Fibroblast of the conjunctiva (primary cell): ENCODE results near the gene INCENP.

Experiments used
- DNase-seq: peaks from one replicate; pipeline ENCODE4 v3.0.0-alpha.2; 2010; ENCODE audit warnings: low read depth

The INCENP gene

DNA sequence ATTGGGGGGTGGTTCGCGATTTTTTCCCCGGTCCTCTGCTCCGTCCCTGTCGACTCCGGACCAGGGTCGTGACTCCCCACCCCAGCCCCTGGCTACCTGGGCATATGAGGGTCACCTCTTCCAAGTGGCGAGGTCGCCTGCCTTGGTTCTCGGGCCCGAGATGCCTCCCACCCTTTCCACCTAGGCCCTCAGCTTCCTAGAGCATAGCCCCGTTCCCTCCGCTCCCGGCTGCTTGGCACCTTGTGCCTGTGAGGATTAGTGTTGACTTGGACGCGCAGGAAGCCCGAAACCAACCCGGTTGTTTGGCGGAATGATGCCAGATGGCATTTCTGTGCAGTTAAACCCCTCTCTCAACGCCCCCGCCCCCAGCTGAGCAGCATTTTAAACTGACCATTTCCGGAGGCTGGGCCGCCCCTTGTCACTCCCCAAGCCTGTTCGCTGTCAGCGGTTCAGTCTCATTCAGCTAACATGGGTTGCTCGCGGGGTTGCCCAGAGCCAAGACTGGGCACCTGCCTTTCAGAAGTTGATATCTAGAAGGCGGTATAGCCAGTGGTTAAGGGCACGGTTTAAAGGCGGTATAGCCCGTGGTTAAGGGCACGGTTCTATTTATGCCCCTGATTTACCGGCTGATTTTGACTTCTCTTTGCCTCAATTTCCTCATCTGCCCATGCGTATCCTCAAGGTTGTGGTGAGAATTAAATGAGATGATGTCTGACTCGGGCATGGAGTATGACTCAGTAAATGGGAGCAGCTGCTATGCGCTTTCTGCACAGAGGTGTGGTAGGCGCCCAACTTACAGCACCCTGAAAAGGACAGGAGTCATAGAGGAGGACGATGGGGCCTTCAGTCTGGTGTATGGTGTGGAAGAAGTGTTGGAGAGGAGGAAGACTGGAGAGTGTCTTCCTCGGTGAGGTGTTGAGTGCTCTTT, 639 bp downstream of the INCENP start:
- DNase-seq, result peak; percentile 20

DNA sequence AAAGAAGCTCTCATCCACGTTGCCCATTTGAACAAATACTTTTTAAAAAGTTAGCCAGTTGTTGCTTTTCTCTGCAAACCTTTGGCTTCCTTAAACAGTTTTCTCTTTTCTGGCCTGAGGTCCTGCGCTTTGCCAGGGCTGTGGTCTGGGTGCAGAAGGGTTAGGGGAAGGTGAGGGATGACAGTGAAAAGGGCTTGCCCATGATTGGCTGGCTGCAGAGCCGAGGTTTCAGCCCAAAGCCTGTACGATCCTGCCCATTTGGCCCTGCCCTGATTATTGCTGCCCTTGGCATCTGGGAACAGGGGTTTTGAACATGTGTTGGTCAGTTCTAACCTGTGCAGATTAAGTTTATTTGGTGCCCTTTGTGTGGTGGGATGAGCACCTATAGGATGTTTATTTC, 1.5 kb downstream of the INCENP start:
- no peak for DNase-seq

DNA sequence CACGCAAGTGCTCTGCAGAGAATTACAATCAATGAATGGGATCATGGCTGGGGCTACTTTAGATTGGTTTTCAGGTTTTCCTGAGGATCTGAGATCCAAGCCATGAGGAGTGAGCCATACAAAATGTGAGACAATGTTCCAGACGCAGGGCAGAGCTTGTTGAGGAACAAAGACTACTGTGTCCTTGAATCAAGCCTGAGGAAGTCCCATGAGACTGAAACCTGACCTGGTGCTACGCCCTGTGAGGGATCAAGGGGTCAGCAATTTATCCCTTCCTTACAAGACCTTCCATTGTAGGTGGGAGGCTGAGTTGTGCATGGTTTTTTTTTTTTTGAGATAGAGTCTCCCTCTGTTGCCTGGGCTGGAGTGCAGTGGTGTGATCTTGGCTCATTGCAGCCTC, 2.1 kb downstream of the INCENP start:
- DNase-seq, result no peak

DNA sequence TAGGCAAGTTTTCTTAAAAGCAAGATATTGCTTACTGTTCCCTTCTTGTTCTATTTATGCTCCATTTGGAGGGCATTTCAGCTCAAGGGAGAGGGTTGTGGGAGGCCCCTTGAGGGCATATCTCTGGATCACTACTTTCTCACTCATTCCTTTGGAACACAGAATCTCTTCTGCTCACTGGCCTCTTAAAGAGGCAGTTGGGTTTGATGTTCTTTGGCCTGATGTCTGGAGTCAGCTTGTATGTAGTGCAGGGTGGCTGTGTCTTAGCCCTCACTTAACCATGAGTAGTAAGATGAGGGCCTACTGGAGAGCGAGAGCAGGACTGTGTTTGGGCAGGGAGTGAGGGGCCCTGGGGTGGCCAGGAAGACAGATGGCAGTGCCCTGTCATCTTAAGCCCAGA, 3.6 kb downstream of the INCENP start:
- DNase-seq, result no peak

DNA sequence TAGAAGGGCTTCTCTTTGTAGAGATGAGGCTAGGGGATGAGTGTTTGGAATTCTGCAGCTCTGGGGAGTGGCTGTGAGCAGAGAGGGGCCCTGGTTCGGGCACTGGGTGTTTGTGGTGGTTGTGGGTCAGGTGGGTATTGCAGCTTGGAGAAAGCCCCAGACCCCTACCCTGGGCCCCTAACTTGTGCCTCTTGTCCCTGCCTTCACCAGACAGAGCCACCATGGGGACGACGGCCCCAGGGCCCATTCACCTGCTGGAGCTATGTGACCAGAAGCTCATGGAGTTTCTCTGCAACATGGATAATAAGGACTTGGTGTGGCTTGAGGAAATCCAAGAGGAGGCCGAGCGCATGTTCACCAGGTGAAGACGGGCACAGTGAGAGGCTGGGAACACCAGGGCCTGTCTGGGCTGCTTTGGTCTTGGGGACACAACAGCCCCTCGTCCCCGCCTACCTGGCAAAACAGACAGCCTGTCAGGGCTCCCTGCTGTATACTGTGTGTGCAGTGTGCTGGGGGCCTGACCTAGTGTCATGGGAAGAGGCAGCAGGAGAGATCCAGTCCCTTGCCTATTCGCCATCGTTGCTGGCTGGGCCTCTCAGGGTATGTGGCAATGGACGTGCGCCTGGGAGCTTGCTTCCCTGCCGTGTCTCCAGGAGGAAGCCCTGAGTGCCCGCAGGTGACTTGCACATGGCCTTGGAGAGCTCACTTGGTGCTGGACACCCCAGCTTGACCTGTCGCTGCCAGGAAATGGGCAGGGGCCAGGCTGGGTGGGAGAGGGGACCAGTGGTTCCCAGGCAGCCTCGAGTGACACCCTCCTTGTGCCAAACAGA, 4.3 kb downstream of the INCENP start:
- DNase-seq, result no peak

DNA sequence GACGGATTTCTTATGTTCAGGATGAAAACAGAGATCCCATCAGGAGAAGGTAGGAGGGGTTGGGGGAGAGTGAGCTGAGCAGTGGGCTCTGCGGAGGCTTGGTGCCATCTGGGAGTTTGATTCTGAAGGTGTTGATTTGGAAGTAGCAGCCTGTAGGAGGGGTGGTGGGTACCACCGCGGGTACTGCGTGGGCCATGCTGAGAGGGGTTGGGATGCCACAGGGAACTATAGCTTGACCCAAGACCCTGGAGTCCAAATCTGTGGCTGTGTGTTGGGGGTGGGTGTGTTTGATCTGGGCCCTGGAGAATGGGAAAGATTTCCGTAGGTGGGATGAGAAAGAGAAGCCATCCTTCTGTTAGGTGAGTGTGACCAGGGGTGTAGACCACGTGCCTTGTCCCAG, 5.0 kb downstream of the INCENP start:
- DNase-seq, result no peak

DNA sequence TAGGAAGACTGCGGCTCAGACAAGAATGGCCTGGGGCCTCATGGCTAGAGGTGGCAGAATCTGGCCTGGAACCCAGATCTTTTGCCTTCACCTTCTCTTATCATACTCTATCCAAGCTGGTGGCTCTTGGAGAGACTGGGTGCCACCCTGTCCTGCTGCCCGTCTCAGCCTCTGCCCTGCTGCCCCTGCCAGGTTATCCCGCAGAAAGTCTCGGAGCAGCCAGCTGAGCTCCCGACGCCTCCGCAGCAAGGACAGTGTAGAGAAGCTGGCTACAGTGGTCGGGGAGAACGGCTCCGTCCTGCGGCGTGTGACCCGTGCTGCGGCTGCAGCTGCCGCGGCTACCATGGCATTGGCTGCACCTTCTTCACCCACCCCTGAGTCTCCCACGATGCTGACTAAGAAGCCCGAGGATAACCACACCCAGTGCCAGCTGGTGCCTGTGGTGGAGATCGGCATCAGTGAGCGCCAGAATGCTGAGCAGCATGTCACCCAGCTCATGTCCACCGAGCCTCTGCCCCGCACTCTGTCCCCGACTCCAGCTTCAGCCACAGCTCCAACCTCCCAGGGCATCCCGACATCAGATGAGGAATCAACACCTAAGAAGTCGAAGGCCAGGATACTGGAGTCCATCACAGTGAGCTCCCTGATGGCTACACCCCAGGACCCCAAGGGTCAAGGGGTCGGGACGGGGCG, 5.9 kb downstream of the INCENP start:
- DNase-seq, result no peak

DNA sequence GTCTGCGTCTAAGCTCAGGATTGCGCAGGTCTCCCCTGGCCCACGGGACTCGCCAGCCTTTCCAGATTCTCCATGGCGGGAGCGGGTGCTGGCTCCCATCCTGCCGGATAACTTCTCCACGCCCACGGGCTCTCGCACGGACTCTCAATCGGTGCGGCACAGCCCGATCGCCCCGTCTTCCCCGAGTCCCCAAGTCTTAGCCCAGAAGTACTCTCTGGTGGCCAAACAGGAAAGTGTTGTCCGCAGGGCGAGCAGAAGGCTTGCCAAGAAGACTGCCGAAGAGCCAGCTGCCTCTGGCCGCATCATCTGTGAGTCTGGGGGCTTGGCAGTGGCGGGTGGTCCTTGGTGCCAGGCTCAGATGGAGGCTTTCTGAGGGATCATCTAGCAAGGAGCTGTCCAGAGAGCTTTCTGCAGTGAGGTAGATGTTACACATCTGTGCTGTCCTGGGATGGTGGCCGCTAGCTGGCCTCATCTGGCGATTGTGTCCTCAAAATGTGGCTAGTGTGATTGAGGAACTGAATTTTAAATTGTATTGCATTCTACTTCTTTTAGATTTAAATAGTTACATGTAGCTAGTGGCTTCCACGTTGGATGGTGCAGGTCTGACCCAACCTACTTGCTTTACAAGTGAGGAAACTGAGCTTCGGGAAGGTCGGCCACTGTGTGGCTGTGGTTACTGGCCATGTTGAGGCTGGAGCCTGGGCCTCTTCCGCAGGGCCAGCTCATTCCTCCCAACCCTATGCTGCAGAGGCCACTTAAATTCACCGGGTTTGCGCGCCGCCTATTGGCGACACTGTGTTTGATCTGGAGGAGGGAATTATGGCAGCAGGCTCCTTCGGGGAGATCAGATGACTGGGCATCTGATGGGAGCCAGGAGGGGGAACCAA, 6.7 kb downstream of the INCENP start:
- DNase-seq, result no peak

DNA sequence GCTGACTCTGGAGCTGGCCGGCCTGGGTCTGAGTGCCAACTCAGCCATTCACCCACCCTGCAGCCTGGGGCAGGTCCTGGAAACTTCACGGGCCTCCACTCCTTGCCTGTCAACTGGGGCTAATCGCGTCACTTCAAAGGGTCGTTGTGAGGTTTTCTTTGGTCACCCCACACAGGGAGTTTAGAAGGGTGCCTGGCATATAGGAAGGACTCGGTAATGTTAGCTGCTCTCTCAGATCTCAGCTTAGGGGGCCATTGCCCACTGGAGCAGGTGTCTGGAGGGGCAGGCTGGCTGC, 7.3 kb downstream of the INCENP start:
- DNase-seq, result no peak

DNA sequence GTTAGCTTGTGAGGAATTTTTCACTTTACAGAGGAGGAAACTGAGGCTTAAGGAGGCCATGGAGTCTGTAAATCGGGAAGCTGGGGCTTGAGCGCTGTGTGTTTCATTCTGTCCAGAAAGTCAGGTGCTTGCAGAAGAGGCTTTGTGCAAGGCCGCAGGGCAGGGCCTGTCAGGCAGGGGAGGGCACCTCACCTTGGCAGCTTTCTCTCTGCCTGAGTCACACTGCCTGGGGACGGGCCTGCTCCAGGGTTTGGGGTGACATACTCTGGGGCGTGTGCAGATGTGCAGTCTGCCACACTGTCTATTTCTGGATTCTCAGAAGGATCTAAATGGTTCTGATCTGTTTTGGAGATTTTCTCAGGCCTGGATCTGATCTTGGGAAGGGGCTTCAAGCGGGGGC, 8.4 kb downstream of the INCENP start:
- DNase-seq, result no peak

DNA sequence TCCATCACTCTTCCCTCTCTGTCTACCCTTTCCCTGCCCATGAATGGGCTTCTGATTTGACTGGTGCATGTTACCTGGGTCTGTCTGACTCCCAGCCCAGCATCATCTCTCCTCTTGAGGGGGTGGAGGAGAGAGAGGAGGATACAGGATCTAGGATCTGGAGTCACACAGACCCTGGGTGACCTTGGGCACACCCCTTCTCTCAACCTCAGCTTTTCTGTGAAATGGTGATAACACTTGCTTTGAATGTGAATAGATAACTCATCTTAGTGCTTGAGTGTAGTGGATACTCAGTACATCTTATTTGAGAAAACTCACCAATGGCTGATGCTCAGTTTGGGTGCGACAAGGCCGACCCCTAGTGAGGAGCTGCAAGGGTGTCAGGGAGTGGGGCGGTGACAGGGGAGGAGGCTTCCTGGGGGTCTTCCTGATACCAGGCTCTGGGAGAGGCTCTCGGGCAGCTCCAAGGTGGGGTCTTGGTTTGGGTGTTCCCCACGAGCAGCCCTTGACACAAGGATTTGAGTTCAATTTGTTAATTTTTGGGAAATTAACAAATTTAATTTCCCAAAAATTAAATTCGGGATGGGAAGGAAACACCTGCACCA, 9.0 kb downstream of the INCENP start:
- DNase-seq, result no peak

DNA sequence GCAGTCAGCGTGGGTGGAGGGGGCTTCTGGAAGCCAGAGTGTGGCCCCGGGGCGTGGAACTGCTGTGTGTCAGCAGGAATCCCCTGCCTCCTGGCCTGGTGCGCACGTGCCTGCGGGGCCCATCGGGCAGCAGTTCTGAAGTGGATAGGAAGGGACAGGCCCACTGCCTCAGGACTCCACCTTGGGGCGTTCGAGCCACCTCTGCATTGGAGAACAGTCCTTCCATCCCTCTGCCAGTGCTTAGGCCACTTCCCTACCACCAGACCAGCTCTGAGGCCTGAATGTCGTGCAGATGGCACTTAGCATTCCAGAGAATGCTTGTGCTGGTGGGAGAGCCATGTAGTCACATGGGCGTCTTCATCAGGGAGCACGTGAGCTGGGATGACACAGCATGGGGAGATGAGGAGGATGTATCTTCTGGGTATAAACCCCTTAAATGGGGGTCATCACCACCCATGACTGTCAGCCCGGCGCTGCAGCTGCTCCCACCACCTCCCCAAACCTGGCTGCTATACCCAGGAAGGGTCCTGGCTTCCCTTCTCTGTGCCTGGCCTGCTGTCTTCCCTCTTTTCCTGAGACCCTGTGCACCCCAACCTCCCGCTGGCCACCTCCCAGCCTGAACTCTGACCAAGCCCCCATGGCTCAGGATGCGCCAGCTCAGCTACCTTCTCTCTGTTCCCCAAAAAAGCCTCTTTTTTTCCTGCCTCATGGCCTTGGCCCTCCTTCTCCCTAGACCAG, 9.7 kb downstream of the INCENP start:
- DNase-seq, result no peak

DNA sequence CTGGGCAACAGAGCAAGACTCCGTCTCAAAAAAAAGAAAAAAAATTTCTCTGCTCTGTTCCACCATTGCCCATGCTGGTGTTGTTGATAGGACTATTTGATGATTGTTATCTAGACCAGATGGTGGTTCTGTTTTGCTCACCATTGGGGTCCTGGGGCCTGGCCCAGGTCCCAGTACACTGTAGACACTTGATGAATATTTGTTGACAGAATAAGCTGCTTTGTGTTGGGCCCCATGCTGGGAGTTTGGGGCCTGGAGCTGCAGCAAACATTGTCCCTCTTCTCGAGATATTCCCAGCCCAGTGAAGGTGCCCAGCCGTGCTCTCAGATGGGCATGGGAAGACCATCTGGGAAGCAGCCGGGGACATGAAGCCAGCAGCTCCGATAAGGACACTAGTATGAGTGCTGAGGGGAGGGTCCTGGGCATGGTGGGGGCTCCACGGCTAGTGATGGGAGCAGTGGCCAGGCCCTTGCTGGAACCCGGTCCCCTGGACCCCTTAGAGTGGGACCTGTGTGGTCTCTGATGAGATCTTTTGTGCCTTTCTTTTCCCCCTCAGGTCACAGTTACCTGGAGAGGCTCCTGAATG, 13.6 kb downstream of the INCENP start:
- no peak for DNase-seq

DNA sequence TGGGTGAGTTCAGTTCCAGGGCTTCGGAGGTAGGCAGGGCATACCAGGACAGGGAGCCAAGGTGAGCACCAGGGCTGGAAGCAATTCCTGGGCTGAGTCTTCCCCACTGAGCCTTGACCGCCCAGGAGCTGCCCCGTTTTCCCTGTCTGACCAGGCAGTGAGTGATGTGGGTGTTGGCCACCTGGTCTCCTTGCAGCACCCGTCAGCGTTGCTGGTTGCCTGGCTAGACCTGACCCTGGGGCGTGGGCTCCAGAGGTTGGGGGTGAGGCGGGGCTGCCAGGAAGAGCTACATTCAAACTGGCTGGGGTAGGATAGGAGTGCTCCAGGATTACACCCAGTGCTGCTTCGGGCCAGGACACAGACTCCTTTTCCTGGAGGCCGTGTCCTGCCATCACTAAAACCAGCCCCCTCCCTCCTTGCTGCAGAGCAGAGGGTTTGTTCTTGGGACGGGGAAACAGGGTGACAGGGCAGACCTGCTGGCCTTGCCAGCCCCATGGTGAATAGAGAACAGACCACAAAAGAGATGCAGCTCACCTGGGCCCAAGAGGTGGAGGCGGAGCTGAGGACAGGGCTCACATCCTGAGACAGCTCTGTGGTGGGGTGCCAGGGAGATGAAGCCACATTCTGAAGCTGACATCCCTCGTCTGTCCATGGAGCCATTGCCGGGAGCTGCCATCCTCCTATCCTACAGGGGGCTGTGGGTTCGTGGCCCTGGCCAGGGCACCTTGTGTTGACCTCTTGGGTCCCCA, 14.2 kb downstream of the INCENP start:
- no peak for DNase-seq

DNA sequence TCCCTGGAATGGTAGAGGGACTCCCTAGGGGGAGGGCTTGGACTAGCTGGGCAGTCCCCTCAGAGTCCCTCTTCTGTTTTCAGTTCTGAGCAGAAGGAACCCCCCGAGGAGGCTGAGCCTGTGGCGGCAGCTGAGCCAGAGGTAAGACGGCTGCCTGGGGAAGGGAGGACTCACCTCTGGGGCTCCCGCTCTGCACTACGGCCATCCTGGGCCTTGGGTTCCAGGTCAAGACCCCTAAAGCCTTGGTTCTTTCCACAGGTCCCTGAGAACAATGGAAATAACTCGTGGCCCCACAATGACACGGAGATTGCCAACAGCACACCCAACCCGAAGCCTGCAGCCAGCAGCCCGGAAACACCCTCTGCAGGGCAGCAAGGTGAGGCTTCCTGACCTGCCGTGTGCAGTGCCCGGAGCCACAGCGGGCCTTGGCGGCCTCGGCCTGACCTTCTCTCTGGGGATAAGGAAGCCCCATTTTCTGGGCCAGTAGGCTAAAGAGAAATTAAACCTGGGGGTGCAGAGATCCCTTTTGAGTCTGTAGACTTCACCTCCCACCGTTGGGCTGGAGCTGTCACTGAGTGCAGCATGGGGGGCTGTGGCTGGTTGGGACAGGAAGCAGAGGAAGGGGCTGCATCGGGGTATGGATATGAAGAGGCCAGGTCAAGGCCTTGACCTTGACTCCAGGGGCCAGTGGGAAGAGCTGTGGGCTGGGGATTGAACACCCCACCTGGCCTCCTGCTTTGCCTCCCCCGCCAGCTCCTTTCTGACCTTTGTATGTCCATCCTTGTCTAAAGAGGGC, 15.0 kb downstream of the INCENP start:
- no peak for DNase-seq

DNA sequence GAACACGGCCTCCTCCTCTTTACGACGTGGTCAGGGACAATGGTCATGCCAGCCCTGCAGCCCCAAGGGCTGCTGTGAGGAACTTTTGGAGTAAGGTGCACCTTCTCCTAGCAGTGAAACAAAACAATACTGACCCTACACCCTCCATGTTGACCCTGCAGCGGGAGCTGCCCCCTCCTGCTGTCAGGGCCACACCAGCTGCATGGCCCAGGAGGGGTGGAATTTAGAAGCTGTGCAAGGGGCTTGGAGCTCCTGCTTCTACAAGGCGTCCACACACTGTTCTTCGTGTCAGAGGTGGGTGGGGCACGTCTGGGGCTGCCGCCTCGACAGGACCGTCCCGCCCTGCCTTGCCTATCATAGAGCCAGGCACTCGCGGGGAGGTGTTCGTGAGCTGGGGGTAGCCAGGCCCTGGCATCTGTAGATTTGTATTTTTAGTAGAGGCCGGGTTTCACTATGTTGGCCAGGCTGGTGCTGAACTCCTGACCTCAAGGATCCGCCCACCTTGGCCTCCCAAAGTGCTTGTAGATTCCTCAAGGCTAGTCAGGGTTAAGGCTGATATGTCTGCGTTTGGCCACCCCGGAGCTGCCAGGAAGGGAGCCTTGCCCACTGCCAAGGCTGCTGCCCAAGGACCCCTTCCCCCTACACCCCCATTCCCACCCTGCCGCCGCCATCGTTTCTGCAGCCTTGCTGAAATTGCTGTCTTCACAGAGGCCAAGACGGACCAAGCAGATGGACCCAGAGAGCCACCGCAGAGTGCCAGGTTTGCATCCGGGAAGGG, 15.9 kb downstream of the INCENP start:
- DNase-seq, result no peak

DNA sequence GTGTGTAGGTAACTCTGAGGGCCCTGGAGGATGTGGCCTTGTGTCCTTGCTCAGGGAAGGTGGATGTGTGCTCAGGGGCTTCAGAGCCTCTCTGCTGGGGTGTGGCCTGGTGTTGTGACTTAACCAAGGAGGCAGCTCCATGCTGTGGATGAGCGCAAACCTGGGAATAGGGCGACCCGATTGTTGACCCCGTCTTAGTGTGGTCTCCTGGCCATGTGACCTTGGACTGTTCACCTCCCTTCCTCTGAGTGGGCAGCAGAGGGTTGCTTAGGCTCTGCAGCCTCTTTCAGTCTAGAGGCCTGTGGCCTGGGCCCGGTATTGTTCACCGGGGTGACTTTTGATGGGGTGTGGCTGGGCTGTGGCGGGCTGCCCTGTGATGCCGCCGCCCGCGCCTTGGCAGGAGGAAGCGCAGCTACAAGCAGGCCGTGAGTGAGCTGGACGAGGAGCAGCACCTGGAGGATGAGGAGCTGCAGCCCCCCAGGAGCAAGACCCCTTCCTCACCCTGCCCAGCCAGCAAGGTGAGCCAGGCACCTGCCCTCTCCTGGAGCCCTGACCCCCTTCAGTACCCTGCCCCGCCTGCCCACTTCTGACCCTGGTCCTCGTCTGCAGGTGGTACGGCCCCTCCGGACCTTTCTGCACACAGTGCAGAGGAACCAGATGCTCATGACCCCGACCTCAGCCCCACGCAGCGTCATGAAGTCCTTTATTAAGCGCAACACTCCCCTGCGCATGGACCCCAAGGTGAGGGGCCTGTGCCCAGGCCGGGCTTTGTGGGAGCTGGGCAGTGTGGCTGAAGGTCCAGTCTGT, 16.7 kb downstream of the INCENP start:
- no peak for DNase-seq
